DMS 273 (cell line): Measurements from ENCODE around the gene AGMO.
A peak's percentile ranks its signal among the peaks of the same experiment; 100 is the strongest.

Experiments used
- DNase-seq: peaks from one replicate; lab custom pipeline; 2025; ENCODE audit not compliant: unreplicated experiment; lab: John Stamatoyannopoulos, UW

Gene AGMO

DNA sequence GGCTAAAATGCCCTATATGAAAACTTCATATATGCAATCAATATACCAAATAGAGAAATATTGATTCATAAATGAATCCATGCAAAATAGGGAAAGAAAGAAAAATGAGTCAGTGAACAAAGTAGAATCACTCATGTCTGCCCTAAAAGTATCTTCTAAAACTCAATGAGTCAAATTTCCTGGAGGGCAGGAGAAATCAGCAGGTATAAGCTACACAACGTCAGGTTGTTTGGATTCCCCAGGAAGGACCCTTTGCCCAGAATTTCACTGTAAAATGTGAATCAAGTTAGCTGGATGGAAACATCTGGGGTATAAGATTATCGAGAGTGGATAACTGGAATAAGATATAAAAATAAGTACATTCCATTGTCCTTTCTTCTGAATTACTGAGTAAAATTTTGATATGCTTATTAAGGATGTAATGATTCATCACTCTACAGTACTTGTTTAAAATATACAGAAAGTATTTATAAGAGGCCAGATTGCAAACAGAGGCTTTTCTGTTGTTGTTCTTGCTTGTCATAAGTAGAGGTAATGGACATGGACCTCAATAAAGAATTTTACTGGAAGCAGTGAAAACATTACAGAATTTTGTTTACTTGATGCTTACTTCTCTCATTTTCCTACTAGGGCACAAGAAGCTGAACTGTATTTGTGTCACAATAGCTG, 99.0 kb downstream of the AGMO start:
- DNase-seq, result no peak

DNA sequence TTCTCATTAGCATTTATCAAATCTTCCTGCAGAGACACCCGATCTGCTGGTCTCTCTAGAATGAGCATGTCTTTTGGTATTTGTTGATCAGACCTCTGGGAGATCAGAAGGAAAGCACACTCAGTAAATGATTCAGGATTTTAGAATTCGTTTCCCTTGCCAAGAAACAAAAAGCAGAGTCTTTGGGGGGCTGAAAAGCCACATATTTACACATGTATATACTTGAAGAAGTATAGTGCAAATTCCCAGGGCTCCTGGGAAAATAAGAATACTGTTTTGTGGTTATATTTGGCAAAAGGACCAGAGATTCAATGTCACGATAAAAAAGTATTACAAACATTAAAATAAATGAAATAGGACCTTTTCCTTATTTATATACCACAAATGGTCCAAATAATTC, 100.2 kb downstream of the AGMO start:
- DNase-seq, result no peak

GRCh38 chr7:15459018-15459615, 102.7 kb downstream of the AGMO start:
- peak; percentile 53 for DNase-seq

GRCh38 chr7:15457990-15458955, 103.5 kb downstream of the AGMO start:
- DNase-seq, result no peak

DNA sequence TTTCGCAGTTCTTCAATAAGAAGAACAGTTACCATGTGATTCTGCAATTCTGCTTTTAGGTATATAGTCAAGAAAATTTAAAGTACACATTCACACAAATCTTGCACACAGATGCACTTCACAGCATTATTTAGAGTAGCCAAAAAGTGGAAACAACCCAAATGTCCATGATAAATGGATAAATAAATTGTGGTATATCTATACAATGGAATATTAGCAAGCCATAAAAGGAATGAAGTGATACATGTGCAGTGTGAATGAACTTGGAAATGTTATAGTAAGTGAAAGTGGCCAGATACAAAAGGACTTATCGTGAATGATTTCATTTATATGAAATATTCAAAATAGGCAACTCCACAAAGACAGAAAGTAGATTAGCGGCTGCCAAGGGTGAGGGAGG, 109.1 kb downstream of the AGMO start:
- no peak for DNase-seq

GRCh38 chr7:15446722-15447121, 115.1 kb downstream of the AGMO start:
- no peak for DNase-seq

GRCh38 chr7:15446280-15446679, 115.5 kb downstream of the AGMO start:
- DNase-seq, result no peak

- DNase-seq, result no peak
Observed at GRCh38 chr7:15441915-15442314, 119.9 kb downstream of the AGMO start.

GRCh38 chr7:15440482-15440881, 121.3 kb downstream of the AGMO start:
- no peak for DNase-seq

- no peak for DNase-seq
Observed at GRCh38 chr7:15439853-15440252, 122.0 kb downstream of the AGMO start.

DNA sequence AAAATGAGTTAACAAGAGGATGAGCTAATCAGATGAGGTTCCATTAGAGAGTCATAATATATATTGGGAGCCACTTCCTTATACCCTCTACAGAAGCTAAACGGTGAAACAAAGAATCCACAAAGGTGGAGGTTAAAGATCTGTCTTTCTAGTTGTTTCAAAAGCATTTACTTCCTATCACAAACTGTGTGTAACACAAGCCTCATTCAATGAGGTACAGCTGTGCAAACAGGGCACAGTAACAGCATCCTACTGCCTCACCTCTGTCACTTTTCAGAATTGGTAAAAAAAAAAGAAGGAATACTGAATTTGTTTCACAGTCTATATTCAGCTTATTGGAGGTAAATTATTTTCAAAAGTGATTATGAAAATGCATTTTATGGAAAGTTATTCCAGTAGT, 128.7 kb downstream of the AGMO start:
- no peak for DNase-seq

GRCh38 chr7:15430911-15431310, 130.9 kb downstream of the AGMO start:
- no peak for DNase-seq

GRCh38 chr7:15430191-15430590, 131.6 kb downstream of the AGMO start:
- DNase-seq, result no peak

GRCh38 chr7:15424468-15424867, 137.3 kb downstream of the AGMO start:
- no peak for DNase-seq

DNA sequence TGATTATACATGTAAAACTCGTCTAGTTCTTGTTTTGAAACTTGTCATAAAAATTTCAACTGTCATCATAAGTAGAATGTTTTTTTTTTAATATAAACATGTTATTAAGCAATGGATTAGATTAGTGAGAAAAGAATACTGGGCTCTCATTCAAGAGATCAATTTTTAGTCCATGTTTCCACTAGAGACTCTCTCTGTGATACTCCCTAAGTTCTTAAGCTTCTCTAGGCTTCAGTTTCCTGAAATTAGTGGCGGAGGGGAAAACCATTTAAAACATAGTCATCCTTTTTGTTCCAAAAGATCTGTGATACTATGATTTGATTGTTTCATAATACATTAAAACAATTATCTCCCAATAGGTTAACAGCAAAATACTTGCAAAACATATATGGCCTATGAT, 142.2 kb downstream of the AGMO start:
- DNase-seq, result no peak

DNA sequence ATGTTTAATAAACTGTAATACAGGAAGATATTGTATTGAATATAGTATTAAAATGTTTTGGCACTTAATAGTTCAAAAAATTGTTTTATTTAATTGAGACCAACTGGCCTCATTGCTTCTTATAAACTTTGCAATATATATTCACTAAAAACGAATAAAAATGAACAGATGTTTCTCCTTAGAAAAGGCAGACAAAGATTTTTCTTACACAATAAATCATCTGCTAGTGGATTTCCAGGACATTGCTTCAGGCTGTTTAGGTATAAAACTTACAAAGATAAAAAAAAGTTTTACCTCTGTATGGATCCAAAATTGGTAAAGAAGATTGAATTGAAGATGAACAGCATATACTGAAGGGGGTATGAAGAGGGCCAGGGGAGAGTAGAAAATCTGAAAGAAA, 143.6 kb downstream of the AGMO start:
- DNase-seq, result no peak

DNA sequence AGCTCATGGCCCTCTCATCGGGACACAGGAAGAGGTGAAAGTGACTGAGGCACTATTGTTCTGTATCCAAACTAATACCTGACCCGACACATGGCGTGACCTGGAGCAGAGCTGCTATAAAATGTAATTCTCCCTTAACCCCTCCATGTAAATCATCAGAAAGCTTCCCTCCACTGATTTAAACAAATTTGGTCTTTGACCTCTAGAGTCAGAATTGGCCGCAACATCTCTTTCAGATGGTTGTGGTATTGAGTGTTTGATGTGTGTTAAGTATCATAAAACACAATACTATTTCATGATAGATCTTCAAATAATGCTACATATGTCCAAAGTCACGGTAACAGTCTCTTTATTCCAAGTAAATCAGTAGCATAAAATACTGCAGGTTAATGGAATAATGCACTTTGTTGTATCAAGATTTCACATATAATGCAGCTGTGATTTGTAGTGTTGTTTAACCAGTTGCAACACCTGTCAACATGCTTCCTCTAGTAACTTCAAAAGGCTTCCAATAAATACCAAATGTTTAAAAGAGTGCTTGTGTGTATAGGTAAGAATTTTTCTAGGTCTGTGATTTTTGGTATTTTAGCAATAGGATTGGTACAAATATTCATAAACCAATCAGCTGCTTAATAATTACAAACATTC, 144.3 kb downstream of the AGMO start:
- DNase-seq, result no peak

- no peak for DNase-seq
Observed at GRCh38 chr7:15411019-15411418, 150.8 kb downstream of the AGMO start.

- DNase-seq, result no peak
Observed at GRCh38 chr7:15407910-15408309, 153.9 kb downstream of the AGMO start.

- DNase-seq, result peak; percentile 61
Observed at GRCh38 chr7:15403751-15404150, 158.1 kb downstream of the AGMO start.

DNA sequence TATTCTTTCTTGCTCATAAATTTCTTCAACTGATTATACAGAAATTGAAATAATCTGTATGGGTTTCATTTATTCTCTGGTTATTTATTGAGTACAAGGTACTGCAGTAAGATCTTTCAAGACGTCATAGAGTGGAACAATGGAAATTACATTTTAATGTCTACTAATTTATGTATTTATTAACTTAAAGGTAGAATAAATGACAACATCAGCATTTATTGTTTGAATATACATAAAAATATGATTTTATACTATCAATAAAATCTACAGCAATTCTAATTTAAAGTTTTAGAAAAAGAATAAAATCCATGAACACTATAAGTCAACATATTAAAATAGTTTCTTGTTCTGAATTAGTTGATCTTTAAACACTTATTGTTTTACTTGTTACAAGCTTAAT, 158.5 kb downstream of the AGMO start:
- no peak for DNase-seq
